HG02840 (cell line): ENCODE results near the gene FLCN.
"Not testable (repeated sequence)": the region's sequence is repeated elsewhere in the genome, so short reads cannot be mapped to it uniquely, and the experiment has no call there.

ENCODE experiments used
- ATAC-seq: cut with Tn5 transposase; IDR thresholded peaks from one replicate; pipeline ENCODE4 v1.9.1; 2021; ENCODE audit warnings: mild to moderate bottlenecking, moderate library complexity, moderate number of reproducible peaks; ENCODE audit not compliant: unreplicated experiment, low FRiP score

FLCN gene, protein sequence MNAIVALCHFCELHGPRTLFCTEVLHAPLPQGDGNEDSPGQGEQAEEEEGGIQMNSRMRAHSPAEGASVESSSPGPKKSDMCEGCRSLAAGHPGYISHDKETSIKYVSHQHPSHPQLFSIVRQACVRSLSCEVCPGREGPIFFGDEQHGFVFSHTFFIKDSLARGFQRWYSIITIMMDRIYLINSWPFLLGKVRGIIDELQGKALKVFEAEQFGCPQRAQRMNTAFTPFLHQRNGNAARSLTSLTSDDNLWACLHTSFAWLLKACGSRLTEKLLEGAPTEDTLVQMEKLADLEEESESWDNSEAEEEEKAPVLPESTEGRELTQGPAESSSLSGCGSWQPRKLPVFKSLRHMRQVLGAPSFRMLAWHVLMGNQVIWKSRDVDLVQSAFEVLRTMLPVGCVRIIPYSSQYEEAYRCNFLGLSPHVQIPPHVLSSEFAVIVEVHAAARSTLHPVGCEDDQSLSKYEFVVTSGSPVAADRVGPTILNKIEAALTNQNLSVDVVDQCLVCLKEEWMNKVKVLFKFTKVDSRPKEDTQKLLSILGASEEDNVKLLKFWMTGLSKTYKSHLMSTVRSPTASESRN

GRCh38 chr17:17237026-17237799, at the start of gene FLCN:
Gene FLCN (minus strand): TSS chr17:17237168. CDS start chr17:17228137, 9,031 bp downstream.
- ATAC-seq, result peak; percentile 72

DNA sequence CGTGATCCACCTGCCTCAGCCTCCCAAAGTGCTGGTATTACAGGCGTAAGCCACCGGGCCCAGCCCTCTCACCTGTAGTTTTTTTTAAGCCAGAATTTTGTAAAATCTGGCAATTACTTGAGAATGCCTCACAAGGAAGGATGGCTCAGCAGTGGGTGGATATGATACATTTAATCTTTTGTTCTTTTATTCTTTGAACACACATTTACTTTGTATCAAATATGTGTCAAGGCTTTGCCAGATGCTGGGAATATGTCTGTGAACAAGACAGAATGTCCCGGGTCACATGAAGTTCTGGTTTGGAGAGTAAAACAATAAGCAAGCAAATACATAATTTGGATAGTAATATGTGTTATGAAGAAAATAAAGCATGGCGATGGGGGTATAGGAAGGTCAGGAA, 49.0 kb upstream of the FLCN start:
- ATAC-seq, result no peak

DNA sequence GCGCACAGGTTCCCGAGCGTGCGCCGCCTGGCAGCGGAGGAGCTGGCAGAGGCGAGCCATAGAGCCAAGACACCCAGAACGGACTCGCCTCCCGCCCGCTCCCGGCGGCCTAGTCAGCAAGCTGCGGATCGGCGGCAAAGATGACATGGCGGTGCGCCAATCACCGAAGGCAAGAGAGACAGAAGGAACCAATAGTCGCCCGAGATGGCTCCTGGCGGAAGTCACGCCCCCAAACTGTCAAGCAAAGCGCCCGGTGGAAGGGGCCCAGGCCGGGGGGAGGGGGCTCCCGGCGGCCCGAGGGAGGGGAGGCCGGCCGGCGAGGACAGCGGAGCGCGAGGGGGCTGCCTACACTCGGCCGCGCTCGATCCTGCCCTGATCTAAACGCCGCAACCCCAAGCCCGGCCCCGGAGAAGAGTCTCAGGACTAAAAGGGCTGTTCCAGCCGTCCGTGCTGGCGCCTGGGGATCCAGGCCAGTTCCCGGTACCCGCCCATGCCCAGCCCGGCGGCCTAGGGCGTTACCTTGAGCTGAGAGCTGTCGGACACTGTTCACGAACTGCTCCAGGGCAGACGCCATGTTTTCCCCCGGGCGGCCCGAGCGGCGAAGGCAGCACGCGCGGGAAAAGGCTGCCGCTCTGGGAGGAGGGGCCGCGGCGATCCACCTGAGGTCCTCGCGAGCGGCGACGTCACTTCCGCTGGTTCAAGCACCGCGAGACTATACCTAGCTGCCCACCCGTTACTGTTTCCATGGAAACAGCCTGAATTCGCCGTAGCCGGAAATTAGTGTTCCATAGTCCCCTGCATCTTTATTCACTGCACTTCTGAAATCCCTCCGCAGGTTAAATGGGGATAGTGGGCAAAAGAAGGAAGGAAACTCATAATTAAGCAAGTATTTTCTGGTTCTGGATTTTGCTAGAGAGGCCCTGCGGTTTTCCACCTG, 43.9 kb upstream of the FLCN start, which contains the start of gene COPS3:
TSS of gene COPS3 (minus strand) at position 634 of the 937 bp plus-strand sequence. CDS start at position 574, 60 bp downstream.
- ATAC-seq, result peak; percentile 84

DNA sequence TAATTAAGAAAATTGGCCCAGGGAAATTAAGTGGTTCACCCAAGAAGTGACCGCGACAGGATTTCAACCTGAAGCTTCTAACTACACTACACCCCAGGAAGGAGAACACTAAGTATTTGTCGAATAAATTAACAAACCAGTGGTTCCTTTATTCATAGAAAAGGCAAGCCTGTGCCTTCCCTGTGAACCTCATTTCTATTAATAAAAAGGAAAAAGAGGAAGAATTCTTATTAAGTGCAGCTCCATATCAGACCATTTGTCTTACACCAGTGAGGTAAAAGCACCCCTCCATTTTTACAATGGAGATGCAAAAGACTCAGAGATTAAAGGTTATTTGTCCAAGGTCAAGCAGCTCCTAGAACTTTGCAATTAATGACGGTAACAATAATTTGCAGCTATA, 42.3 kb upstream of the FLCN start:
- no peak for ATAC-seq

- not testable (repeated sequence) for ATAC-seq
These were observed 40.5 kb upstream of the FLCN start for GRCh38 chr17:17277431-17277830.

DNA sequence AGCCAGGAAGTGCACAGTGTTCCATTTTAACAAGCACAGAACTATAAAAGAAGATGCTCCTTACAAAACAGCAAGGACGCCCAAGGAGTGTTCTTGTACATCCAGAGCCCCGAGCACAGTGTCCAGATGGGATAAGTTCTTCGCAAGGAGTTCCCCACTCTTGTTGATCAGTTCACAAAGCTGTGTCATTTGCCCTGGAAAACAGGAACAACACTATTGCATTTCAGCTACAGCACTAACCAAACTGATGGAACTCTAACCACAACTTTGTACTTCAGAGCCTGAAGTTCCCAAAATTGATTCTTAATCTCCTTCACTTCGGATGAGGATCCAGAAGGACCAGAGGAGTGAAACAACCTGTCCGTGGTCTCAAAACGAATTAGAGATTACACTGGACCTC, 39.0 kb upstream of the FLCN start:
- no peak for ATAC-seq

DNA sequence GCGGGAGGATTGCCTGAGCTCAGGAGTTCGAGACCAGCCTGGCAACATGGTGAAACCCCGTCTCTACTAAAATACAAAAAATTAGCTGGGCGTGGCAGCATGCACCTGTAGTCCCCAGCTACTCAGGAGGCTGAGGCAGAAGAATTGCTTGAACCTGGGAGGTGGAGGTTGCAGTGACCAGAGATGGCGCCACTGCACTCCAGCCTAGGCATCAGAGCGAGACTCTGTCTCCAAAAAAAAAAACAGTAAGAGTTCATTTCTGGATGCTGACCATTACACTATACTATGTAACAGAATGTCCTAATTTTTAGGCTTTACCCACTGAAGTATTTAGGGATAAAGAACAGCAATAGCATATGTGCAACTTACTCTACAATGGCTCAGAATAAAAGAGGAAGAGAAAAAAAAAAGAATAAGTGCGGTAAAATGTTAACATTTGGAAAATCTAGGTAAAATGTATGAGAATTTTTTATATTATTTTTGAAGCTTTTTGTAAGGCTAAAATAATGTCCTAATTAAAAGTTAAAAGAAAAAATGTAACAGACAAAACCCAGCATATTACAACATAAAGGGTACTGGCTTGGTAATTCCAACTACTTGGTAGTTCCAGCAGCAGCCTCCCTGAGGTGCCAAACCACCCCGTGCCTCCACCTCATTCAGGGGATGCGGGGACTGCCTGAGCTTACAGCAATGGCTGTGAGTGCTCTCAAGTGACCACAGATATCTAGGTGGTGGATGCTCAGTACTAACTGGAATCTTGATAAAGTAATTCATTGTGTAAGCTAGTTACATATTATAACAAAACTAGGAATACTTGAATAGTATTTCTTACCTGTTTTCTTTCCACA, 33.2 kb upstream of the FLCN start:
- no peak for ATAC-seq

DNA sequence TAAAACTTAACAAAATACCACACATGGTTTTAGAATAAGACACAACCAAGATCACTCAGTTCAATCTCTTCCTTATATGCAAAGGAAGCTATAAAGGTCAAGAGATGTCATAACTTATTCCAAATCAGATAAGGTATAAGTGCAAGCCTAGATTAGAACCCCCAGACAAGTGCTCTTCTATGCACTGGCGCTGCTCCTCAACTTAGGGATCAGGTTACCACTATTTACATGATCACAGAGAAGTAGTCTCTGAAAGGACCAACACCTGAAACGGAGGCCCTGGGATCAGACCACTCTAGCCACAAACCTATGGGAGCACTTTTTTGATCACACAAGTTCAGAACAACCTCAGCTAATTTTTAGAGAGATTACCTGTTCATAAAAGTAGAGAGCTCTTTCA, 27.5 kb upstream of the FLCN start:
- no peak for ATAC-seq

DNA sequence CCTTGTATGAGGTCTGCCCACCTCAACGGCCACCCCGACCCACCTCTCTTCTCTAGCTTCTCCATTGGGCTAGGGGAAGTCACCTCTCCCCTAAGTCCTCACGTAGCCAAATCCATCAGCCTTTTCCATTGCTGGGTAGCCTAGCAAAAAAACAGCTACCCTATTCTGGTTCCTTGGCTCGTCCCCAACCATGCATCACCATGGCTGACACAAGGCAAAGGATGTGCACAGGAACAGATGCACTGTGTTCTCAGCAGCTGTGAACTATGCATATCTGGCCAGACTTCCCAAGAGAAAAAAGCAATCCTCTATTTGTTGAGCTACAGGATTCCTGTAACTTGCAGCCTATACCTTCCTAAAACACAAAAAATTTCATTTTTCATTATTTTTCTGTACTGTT, 22.0 kb upstream of the FLCN start:
- no peak for ATAC-seq

- no peak for ATAC-seq
These were observed 21.0 kb upstream of the FLCN start for GRCh38 chr17:17258011-17258410.

DNA sequence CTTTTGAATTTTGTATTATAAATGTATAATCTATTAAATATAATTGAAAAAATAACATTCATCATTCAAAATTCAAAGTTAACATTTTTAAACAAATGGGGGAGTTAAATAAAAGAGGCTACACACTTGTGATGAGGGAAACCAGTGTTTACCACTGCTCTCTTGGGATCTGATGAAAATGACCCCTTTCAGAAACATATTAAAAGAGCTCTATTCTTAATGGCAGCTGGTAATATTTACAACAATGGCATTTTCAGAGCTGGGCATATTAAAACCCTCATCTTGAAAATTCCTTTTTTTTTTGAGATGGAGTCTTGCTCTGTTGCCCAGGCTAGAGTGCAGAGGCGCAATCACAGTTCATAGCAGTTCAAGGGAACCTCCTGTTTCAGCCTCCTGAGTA, 19.3 kb upstream of the FLCN start:
- no peak for ATAC-seq

GRCh38 chr17:17255689-17256088, 18.7 kb upstream of the FLCN start:
- not testable (repeated sequence) for ATAC-seq

GRCh38 chr17:17254036-17254435, 17.1 kb upstream of the FLCN start:
- no peak for ATAC-seq

- no peak for ATAC-seq
These were observed 16.4 kb upstream of the FLCN start for GRCh38 chr17:17253406-17253805.

DNA sequence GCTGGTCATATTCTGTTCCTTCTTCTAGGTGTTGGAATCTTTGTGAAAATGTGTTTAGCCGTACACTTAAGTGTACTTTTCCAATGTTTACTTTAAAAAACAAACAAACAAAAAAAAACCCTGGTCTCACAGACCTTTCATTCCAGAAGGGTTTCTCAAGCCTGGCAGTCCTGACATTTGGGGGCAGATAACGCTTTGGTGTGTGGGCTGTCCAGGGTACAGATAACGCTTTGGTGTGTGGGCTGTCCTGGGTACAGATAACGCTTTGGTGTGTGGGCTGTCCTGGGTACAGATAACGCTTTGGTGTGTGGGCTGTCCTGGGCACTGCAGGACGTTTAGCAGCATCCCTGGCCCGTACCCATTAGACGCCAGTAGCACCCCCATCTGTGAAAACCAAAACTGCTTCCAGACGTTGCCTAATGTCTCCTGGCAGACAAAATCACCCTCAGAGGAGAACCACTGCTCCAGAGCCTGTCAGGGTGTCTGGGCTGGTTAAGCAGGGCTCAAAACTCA, 15.2 kb upstream of the FLCN start:
- no peak for ATAC-seq

- ATAC-seq, result no peak
These were observed 9.9 kb upstream of the FLCN start for GRCh38 chr17:17246879-17247278.

DNA sequence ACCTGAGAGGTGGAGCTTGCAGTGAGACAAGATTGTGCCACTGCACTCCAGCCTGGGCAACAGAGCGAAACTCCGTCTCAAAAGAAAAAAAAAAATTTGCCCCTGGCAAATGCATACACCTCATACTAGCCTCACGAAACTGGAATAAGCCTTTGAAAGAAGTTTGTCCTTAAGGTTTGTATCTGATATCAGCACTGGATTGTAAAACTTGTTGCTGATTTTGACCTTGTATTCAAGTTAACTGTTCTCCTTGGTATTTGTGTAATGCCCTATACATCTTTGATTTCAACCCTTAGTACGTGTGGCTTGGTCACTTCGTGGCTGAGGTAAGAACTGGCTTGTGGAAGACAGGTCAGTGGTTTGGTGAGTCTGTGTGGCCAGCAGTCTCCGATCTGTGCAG, 6.2 kb upstream of the FLCN start:
- no peak for ATAC-seq

DNA sequence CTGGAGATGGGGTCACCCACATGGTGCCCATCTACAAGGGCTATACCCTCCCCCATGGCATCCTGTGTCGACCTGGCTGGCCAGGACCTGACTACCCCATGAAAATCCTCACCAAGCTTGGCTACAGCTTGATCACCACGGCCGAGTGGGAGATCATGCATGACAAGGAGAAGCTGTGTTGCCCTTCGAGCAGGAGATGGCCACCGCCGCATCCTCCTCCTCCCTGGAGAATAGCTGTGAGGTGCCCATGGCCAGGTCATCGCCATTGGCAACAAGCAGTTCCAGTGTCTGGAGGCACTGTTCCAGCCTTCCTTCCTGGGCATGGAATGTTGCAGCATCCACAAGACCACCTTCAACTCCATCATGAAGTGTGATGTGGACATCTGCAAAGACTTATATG, 5.3 kb upstream of the FLCN start:
- no peak for ATAC-seq

- ATAC-seq, result no peak
These were observed 4.7 kb upstream of the FLCN start for GRCh38 chr17:17241656-17242055.
